Epithelial cell of esophagus (primary cell): Measurements from ENCODE around the gene CDC42BPA.
"Not testable (repeated sequence)": the region's sequence is repeated elsewhere in the genome, so short reads cannot be mapped to it uniquely, and the experiment has no call there.

Experiments used
- DNase-seq: peaks from one replicate; pipeline ENCODE4 v3.0.0; 2010; ENCODE audit warnings: low read depth
- H3K4me3 ChIP-seq: 2 replicates; pipeline ENCODE4 v1.5.1; 2011; ENCODE audit warnings: mild to moderate bottlenecking, low read length, control low read depth
- CTCF ChIP-seq: IDR thresholded peaks from 2 replicates; pipeline ENCODE4 v1.5.1; 2011; ENCODE audit warnings: low read depth, mild to moderate bottlenecking, low read length, control low read depth, inconsistent platforms; ENCODE audit not compliant: insufficient read depth; ENCODE audit errors: missing control alignments

The CDC42BPA gene

GRCh38 chr1:227120826-227121225, 197.5 kb downstream of the CDC42BPA start:
- no peak for DNase-seq
- no peak for TF ChIP-seq CTCF
- no peak overlapping the region for H3K4me3 ChIP-seq

GRCh38 chr1:227112538-227112937, 205.8 kb downstream of the CDC42BPA start:
- no peak for DNase-seq
- no peak for TF ChIP-seq CTCF
- no peak overlapping the region for H3K4me3 ChIP-seq

GRCh38 chr1:227111782-227112181, 206.5 kb downstream of the CDC42BPA start:
- no peak overlapping the region for H3K4me3 ChIP-seq
- DNase-seq: no peak
- no peak for TF ChIP-seq CTCF

GRCh38 chr1:227105291-227105690, 213.0 kb downstream of the CDC42BPA start:
- not testable (repeated sequence) for H3K4me3 ChIP-seq, DNase-seq

- no peak overlapping the region for H3K4me3 ChIP-seq
- no peak for DNase-seq
- TF ChIP-seq CTCF: no peak
Observed at GRCh38 chr1:227102056-227102455, 216.2 kb downstream of the CDC42BPA start.

GRCh38 chr1:227094249-227094966, 223.9 kb downstream of the CDC42BPA start:
- no peak overlapping the region for H3K4me3 ChIP-seq
- no peak for DNase-seq
- TF ChIP-seq CTCF: no peak

GRCh38 chr1:227093309-227093708, 225.0 kb downstream of the CDC42BPA start:
- H3K4me3 ChIP-seq: no peak overlapping the region
- DNase-seq: no peak
- no peak for TF ChIP-seq CTCF
